ENCODE data around the gene ZNF93. TPM values are rescaled to one million over a fixed set of nuclear protein-coding genes. Genes with fewer than 3 reads are reported as not detected.
"Not testable (repeated sequence)": the region's sequence is repeated elsewhere in the genome, so short reads cannot be mapped to it uniquely, and the experiment has no call there.

ZNF93 gene
- total RNA-seq (2014; rRNA removed; shearing (Covaris generic); ENCODE audit: low replicate concordance): 14.3 and 31.4 TPM in 2 replicates

DNA sequence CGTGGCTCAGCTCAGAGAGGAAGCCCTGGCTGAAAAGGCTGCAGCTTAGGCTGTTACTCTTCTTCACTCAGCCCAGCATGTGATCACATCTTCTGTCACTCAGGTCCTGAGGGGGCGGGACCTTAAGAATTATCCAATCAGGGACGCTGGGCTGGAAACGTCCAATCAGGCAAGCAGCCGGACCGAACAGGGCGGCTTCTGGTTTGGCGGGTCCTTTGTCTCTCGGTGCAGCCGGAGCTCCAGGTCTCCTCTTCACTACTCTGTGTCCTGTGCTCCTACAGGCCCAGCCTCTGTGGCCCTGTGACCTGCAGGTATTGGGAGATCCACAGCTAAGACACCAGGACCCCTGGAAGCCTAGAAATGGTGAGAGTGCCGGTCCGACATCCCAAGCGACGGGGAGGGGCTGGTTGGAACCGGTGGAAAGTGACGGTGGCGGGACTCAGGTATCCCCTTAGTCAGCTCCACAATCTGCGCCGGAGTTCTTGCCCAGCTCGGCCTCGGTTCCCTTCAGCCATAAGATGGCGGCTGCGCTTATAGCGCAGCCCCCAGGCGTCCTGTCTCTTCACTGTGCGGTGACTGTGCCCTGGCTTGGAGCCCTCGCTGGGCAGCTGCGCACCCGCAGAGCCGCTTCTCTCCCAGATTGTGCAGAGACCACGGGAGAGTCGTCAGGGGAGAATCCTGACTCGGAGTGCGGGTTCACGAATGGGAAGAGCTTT lies at the start of gene ZNF93:
TSS of gene ZNF93 (plus strand) at position 218 of the 716 bp plus-strand sequence. CDS start at position 361, 143 bp downstream.
- Histone ChIP-seq H3K4me2 (ENCODE audit: low read depth, low read length, poor library complexity, severe bottlenecking) (peak within 1 kb of the TSS; percentile 76), H2AFZ (ENCODE audit: low read length) (peak within 1 kb of the TSS; percentile 67; the same call in 1 of the 2 replicates)

DNA sequence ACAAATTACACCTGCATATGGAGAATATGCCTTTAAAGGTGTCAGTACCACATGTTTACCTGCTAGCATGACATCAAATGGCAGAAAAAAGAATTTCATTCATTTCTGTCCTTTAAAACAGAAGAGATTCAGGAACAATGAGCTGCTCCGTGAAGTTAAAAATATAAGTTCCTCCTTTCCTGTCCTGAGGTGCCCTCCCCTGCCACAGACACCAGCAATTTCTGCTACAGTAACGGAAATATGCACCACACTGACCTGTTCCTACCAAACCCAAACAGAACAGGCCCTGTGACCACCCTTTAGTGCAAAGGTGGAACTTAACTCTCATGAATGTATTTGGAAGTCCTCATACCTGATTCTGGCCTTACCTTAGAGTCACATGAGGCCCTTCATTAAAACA lies 49.0 kb upstream of the ZNF93 start:
- not testable (repeated sequence) for H3K4me2 ChIP-seq (ENCODE audit: low read depth, low read length, poor library complexity, severe bottlenecking); H3K9me3 ChIP-seq (ENCODE audit: low read length); H2AFZ ChIP-seq (ENCODE audit: low read length); H3K36me3 ChIP-seq (ENCODE audit: insufficient read depth, low read length); H3K27ac ChIP-seq (ENCODE audit: low read length); H4K20me1 ChIP-seq (ENCODE audit: insufficient read depth, low read depth, low read length); H3K9me2 ChIP-seq (replicated peaks; ENCODE audit: insufficient read depth, low read length); H3K79me2 ChIP-seq (ENCODE audit: low read length); H3K4me3 ChIP-seq (ENCODE audit: low read length); H3K4me1 ChIP-seq (ENCODE audit: low read length); H3K27me3 ChIP-seq (ENCODE audit: low read length); DNase-seq; H3K9ac ChIP-seq (ENCODE audit: low read length)

More for the DNA sequence above, at the start of gene ZNF93:
- peaks cover 50% of the 10 kb centered on the region for H3K79me2 ChIP-seq (ENCODE audit: low read length)
- peak within 1 kb of the TSS; percentile 91 for H3K4me3 ChIP-seq (ENCODE audit: low read length)
- H3K9ac ChIP-seq (ENCODE audit: low read length): peak within 1 kb of the TSS; percentile 94
- H3K27ac ChIP-seq (ENCODE audit: low read length): peak within 1 kb of the TSS; percentile 81
- H3K9me2 ChIP-seq (replicated peaks; ENCODE audit: insufficient read depth, low read length): no peaks in the 10 kb centered on the region
- H3K9me3 ChIP-seq (ENCODE audit: low read length): peaks cover 16% of the 10 kb centered on the region
- no peaks in the 10 kb centered on the region for H4K20me1 ChIP-seq (ENCODE audit: insufficient read depth, low read depth, low read length)
- H3K27me3 ChIP-seq (ENCODE audit: low read length): no peaks in the 10 kb centered on the region
- H3K4me1 ChIP-seq (ENCODE audit: low read length): peaks cover 6% of the 10 kb centered on the region
- peak; percentile 99 for DNase-seq
- peaks cover 34% of the 10 kb centered on the region for H3K36me3 ChIP-seq (ENCODE audit: insufficient read depth, low read length)

DNA sequence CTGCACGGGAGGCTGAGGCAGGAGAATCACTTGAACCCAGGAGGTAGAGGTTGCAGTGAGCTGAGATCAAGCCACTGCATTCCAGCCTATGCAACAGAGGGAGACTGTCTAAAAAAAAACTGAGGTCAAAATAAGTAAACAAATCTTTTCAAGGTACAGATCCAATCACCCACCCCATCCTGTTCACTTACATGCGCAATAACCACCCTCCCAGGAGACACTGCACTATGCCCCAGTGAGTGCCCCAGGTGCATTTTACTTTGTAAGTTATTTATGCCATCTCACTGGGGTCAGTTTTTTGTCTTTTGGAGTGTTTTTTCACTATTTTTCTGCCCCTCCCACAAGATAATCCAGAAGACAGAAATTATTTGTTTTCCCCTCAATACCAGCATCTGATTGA lies 42.0 kb upstream of the ZNF93 start:
- H3K36me3 ChIP-seq (ENCODE audit: insufficient read depth, low read length): no peaks in the 10 kb centered on the region
- H3K27me3 ChIP-seq (ENCODE audit: low read length): no peaks in the 10 kb centered on the region
- no peaks in the 10 kb centered on the region for H3K79me2 ChIP-seq (ENCODE audit: low read length)
- H2AFZ ChIP-seq (ENCODE audit: low read length): no peak overlapping the region
- H3K4me3 ChIP-seq (ENCODE audit: low read length): no peak overlapping the region
- no peak overlapping the region for H3K9ac ChIP-seq (ENCODE audit: low read length)
- H3K9me2 ChIP-seq (replicated peaks; ENCODE audit: insufficient read depth, low read length): no peaks in the 10 kb centered on the region
- H3K4me1 ChIP-seq (ENCODE audit: low read length): peaks cover 4% of the 10 kb centered on the region; the same call in 1 of the 2 replicates
- no peak for DNase-seq
- no peak overlapping the region for H3K4me2 ChIP-seq (ENCODE audit: low read depth, low read length, poor library complexity, severe bottlenecking)
- H4K20me1 ChIP-seq (ENCODE audit: insufficient read depth, low read depth, low read length): no peaks in the 10 kb centered on the region
- H3K27ac ChIP-seq (ENCODE audit: low read length): no peak overlapping the region
- H3K9me3 ChIP-seq (ENCODE audit: low read length): no peaks in the 10 kb centered on the region

DNA sequence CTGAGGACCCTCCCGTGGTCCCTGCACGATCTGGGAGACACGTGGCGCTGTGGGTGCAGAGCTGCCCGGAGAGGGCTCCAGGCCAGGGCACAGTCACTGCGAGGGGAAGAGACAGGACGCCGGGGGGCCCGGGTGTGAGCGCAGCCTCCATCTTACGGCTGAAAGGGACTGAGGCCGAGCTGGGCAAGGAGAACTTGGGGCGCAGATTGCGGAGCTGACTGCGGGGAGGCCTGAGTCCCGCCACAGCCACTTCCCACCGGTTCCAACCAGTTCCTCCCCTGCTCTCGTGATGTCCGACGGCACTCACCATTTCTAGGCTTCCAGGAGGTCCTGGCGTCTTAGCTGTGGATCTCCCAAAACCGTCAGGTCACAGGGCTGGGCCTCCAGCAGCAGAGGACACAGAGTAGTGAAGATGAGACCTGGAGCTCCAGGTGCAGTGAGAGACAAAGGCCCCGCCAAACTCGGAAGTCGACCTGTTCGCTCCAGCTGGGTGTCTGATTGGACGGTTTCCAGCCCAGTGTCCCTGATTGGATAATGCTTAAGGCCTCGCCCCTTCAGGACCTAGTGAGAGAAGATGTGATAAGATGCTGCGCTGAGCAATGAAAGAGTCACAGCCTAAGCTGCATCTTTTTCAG lies 39.9 kb upstream of the ZNF93 start:
- H3K79me2 ChIP-seq (ENCODE audit: low read length): no peaks in the 10 kb centered on the region
- no peak overlapping the region for H3K4me2 ChIP-seq (ENCODE audit: low read depth, low read length, poor library complexity, severe bottlenecking)
- H3K9ac ChIP-seq (ENCODE audit: low read length): no peak overlapping the region
- no peak overlapping the region for H3K27ac ChIP-seq (ENCODE audit: low read length)
- H3K9me2 ChIP-seq (replicated peaks; ENCODE audit: insufficient read depth, low read length): no peaks in the 10 kb centered on the region
- H3K4me1 ChIP-seq (ENCODE audit: low read length): peaks cover 4% of the 10 kb centered on the region; the same call in 1 of the 2 replicates
- H3K4me3 ChIP-seq (ENCODE audit: low read length): no peak overlapping the region
- H3K27me3 ChIP-seq (ENCODE audit: low read length): no peaks in the 10 kb centered on the region
- no peak overlapping the region for H2AFZ ChIP-seq (ENCODE audit: low read length)
- no peak for DNase-seq
- no peaks in the 10 kb centered on the region for H3K36me3 ChIP-seq (ENCODE audit: insufficient read depth, low read length)
- no peaks in the 10 kb centered on the region for H4K20me1 ChIP-seq (ENCODE audit: insufficient read depth, low read depth, low read length)
- H3K9me3 ChIP-seq (ENCODE audit: low read length): no peaks in the 10 kb centered on the region

DNA sequence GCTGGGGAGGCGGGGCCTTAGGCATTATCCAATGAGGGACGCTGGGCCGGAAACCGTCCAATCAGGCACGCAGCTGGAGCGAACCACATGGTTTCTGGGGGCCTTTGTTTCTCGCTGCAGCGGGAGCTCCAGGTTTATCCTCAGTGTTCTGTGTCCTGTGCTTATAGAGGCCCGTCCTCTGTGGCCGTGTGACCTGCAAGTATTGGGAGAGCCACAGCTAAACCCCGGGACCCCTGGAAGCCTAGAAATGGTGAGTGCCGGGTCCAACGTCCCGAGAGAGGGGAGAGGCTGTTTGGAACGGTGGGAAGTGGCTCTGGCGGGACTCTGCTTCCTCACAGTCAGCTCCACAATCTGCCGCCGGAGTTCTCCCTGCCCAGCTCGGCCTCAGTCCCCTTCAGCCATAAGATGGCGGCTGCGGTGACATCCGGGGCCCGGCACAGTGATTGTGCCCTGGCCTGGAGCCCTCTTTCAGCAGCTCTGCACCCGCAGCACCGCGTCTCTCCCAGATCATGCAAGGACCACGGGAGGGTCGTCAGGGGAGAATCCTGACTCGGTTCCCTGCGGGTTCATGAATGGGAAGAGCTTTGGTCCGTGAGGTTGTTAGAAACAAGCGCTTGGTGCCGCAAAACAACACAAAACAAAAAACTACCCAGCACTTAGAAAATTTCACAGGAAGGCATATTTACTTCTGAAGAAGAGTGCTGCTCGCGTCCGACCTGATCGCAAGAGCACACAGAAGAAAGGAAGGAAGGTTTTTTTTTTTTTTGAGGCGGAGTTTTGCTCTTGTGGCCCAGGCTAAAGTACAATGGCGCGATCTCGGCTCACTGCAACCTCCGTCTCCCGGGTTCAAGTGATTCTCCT lies 34.8 kb upstream of the ZNF93 start, which contains the start of gene ZNF253:
TSS of gene ZNF253 (plus strand) at position 133 of the 861 bp plus-strand sequence. CDS start at position 248, 115 bp downstream.
- Histone ChIP-seq H3K27me3 (ENCODE audit: low read length) (no peaks in the 10 kb centered on the region), H3K9me3 (ENCODE audit: low read length) (peaks cover 19% of the 10 kb centered on the region), H3K9me2 (replicated peaks; ENCODE audit: insufficient read depth, low read length) (no peaks in the 10 kb centered on the region), H3K36me3 (ENCODE audit: insufficient read depth, low read length) (peaks cover 37% of the 10 kb centered on the region), H3K4me2 (ENCODE audit: low read depth, low read length, poor library complexity, severe bottlenecking) (peak within 1 kb of the TSS; percentile 68), H3K4me1 (ENCODE audit: low read length) (peaks cover 6% of the 10 kb centered on the region), H3K9ac (ENCODE audit: low read length) (peak within 1 kb of the TSS; percentile 87), H4K20me1 (ENCODE audit: insufficient read depth, low read depth, low read length) (no peaks in the 10 kb centered on the region), H3K4me3 (ENCODE audit: low read length) (peak within 1 kb of the TSS; percentile 80), H2AFZ (ENCODE audit: low read length) (peak within 1 kb of the TSS; percentile 29; the same call in 1 of the 2 replicates), H3K79me2 (ENCODE audit: low read length) (peaks cover 51% of the 10 kb centered on the region), H3K27ac (ENCODE audit: low read length) (peak within 1 kb of the TSS; percentile 85)
- peak; percentile 99 for DNase-seq

DNA sequence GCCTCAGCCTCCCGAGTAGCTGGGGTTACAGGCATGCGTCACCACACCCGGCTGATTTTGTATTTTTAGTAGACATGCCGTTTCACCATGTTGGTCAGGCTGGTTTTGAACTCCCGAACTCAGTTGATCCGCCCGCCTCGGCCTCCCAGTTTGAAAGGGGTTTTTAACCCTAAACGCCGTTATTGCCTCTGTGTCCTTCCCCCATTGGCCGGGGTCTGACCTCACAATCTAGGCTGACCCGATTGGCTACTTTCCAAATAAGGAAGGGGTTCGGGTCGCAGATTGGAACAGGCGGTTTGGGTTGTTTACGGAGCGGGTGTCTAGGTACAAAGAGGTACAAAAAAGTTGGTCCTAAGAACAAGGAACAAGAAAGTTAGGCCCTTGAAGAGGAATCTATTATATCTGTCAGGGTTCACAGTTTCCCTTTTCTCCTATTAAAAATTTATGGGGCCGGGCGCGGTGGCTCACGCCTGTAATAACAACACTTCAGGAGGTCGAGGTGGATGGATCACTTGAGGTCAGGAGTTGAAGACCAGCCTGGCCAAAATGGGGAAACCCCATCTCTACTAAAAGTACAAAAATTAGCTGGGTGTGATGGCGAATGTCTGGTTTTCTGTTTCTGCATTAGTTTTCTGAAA lies 34.0 kb upstream of the ZNF93 start:
- Histone ChIP-seq H3K9me3 (ENCODE audit: low read length) (peaks cover 25% of the 10 kb centered on the region), H3K9me2 (replicated peaks; ENCODE audit: insufficient read depth, low read length) (no peaks in the 10 kb centered on the region)

DNA sequence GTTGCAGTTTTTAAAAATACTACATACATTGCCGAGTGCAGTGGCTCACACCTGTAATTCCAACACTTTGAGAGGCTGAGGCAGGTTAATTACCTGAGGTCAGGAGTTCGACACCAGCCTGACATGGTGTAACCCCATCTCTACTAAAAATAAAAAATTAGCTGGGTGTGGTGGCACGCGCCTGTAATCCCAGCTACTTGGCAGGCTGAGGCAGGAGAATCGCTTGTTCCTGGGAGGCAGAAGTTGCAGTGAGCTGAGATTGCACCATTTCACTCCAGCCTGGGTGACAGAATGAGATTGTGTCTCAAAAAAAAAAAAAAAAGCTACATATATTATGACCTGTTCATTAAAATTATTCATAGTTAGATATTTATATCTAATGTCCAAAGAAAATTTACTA lies 30.7 kb upstream of the ZNF93 start:
- H3K9me3 ChIP-seq (ENCODE audit: low read length): peaks cover 44% of the 10 kb centered on the region
- not testable (repeated sequence) for H3K27me3 ChIP-seq (ENCODE audit: low read length)

More for the DNA sequence above, 34.0 kb upstream of the ZNF93 start:
- peak overlapping the region; percentile 80 for H3K4me3 ChIP-seq (ENCODE audit: low read length)
- peaks cover 6% of the 10 kb centered on the region for H3K4me1 ChIP-seq (ENCODE audit: low read length)
- peaks cover 45% of the 10 kb centered on the region for H3K36me3 ChIP-seq (ENCODE audit: insufficient read depth, low read length)
- H3K27me3 ChIP-seq (ENCODE audit: low read length): no peaks in the 10 kb centered on the region
- peaks cover 58% of the 10 kb centered on the region for H3K79me2 ChIP-seq (ENCODE audit: low read length)
- H3K9ac ChIP-seq (ENCODE audit: low read length): peak overlapping the region; percentile 87
- DNase-seq: peak; percentile 59
- peak overlapping the region; percentile 85 for H3K27ac ChIP-seq (ENCODE audit: low read length)
- no peaks in the 10 kb centered on the region for H4K20me1 ChIP-seq (ENCODE audit: insufficient read depth, low read depth, low read length)
- no peak overlapping the region; the same call in 1 of the 2 replicates for H2AFZ ChIP-seq (ENCODE audit: low read length)
- H3K4me2 ChIP-seq (ENCODE audit: low read depth, low read length, poor library complexity, severe bottlenecking): peak overlapping the region; percentile 68

More for the DNA sequence above, 30.7 kb upstream of the ZNF93 start:
- H3K79me2 ChIP-seq (ENCODE audit: low read length): peaks cover 86% of the 10 kb centered on the region
- H3K27ac ChIP-seq (ENCODE audit: low read length); DNase-seq; H3K4me1 ChIP-seq (ENCODE audit: low read length); H2AFZ ChIP-seq (ENCODE audit: low read length); H3K9ac ChIP-seq (ENCODE audit: low read length); H3K9me2 ChIP-seq (replicated peaks; ENCODE audit: insufficient read depth, low read length); H3K4me3 ChIP-seq (ENCODE audit: low read length); H4K20me1 ChIP-seq (ENCODE audit: insufficient read depth, low read depth, low read length); H3K4me2 ChIP-seq (ENCODE audit: low read depth, low read length, poor library complexity, severe bottlenecking): not testable (repeated sequence)
- H3K36me3 ChIP-seq (ENCODE audit: insufficient read depth, low read length): peaks cover 69% of the 10 kb centered on the region
